Stimulated activated CD8-positive, alpha-beta memory T cell treated with anti-CD3 and anti-CD28 coated beads, Interleukin-4, amount 100 ng/mL, for 48 hours (primary cell): ENCODE results near the gene PLBD2.

Source experiments
- DNase-seq: peaks from one replicate; pipeline ENCODE4 v3.0.0-alpha.2; 2020

Gene PLBD2

DNA sequence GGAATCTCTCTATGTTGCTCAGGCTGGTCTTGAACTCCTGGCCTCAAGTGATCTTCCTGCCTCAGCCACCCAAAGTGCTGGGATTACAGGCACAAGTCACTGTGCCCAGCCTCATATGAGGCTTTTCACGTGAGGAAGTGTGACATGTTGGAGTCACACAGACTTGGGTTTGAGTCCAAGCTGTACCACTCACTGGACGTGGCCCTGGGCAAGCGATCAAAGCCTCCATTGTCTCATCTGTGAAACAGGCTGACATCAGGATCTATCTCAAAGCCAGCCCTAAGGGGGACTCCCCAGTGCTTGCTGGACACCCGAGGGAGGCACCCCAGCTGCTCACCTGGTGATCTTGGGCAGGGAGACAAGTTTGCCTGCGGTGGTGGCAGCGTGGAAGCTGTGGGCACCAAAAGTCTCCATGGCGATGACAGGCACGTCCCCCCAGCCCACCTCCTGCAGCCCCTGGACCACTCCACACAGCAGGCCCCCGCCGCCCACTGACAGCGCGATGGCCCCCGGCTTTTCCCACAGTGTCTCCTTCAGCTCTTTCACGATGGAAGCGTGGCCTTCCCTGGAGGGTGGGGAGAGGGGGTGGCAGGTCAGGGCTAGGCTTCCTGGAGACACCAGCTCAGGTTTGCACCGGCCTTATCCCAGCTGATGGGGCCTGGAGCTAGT is 38.6 kb downstream of the PLBD2 start:
- DNase-seq, result no peak

DNA sequence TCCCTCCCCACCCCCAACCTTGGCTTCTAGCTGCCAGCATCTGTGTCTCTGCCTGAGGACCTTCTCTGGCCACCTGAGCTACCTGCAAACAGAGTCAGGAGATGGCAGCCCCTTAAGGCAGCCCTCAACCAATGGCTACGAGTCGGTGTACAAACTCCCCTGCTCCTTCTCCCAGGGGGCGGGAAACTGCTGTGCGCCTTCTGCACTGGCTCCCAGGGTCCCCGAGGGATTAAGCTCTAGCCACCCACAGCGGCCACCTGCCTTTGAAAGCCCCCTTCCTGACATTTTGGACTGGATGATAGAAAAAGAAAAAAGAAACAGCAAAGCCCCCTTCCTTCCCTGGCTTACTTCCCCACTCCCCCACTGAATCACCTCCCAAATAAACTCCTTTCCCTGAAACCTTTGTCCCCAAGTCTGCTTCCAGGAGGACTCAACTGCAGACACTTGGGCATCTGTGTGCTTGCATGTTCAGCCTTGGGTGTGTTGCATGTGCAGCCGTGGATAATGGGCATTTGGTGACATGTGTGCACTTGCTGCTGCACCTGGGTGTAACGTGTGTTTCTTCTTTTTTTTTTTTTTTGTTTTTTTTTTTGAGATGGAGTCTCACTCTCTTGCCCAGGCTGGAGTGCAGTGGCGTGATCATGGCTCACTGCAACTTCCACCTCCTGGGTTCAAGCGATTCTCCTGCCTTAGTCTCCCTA is 39.3 kb downstream of the PLBD2 start:
- DNase-seq, result no peak

DNA sequence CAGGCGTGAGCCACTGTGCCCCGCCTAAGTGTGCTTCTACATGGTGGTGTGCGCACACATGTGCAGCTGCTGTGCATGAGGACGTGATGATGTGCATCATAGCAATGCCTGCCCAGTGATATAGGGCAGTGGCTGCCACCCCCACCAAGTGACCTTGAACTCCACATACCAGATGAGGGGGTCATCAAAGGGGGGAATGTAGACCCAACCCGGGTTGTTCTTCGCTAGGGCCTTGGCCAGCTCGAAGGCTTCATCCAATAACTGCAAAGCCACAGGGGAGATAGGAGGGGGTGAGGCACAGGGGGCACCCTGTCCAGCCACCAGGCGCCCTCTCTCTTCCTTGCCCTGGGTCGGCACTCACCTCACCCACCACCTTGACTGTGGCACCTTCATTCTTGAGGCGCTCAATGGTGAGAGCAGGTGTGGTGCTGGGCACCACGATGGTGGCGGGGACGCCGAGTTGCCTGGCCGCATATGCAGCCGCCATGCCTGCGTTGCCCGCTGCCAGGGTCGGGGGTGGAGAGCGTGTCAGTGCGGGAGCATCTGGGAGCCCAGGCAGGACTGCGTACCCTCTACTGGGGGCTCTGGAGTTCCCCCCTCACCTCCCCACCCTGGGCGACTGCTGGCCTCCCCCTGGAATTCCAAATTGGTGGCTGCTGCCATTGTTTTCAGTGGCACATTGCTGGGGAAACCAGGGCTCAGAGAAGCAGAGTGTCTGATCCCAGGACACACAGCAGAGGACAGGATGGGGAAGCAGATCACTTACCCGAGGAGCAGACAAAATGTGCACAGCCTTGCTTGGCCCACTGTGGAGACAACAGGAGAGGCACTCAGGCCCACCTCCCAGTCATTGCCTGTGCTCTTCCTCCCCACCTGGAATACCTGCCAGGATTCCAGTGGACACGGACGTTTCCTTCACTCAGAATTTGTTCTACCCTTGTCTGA is 40.2 kb downstream of the PLBD2 start:
- no peak for DNase-seq

DNA sequence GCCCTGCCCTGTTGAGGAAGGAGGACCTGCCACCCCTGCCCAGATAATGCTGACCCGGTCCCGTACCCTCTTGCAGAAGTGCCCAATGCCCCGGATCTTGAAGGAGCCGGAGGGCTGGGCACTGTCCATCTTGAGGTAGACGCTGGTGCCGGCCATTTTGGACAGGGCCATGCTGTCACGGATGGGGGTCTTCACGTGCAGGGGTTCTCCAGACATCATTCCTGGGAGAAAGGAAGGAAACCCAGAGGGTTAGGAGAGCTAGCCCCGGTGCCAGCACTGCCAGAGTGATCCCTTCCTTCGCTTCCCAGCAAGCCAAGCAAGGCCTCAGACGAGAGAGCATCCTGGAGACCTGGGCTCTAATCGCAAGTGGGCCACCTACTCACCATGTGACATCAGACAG is 41.1 kb downstream of the PLBD2 start:
- DNase-seq, result no peak

DNA sequence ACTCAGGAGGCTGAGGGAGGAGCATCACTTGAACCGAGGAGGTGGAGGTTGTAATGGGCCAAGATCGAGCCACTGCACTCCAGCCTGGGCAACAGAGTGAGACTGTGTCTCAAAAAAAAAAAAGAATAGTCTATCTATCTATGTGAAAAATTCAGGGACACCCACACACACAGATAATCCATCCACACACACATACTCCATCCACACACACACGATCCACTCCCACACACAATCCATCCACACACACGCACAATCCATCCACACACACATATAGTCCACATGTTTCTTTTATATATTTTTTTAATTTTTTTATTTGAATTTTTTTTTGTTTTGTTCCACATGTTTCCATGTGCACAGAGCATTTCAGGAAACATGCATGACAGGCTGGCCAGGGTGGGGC is 42.0 kb downstream of the PLBD2 start:
- no peak for DNase-seq

DNA sequence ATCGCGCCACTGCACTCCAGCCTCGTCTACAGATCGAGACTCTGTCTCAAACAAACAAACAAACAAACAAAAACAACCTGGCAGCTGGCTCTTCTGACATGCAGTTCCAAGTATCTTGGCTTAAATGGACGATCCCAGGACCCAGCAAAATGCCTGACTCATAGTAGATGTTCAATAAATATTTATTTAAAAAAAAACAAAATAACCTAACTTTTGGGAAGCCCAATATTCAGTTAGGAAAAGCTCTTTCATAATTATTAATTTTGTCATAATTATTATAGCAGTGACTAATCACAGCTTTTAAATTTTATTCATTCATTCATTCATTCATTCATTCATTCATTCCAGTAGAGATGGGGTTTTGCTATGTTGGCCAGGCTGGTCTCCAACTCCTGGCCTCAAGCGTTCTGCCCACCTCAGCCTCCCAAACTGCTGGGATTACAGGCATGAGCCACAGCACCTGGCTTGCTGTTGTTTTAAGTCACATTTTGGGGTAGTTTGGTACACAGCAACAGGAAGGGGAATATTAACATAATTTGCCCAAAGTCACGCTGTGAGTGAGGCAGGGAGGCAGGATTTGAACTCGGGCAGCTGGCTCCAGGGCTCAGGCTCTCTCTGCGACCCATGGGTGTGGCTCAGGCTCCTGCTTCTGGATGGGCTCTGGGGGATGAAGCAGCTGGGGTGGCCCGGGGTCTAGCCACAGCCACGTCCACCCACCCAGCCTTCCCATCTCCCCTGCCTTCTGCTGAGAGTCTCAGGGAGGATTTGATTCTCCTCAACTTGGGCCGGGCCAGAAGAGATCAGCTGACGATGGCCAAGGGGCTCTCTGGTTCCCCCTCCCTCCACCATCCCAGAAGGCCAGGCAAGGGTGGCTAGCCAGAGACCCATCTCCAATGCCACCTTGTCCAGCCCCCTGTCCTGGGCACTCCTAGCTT is 42.9 kb downstream of the PLBD2 start:
- no peak for DNase-seq

DNA sequence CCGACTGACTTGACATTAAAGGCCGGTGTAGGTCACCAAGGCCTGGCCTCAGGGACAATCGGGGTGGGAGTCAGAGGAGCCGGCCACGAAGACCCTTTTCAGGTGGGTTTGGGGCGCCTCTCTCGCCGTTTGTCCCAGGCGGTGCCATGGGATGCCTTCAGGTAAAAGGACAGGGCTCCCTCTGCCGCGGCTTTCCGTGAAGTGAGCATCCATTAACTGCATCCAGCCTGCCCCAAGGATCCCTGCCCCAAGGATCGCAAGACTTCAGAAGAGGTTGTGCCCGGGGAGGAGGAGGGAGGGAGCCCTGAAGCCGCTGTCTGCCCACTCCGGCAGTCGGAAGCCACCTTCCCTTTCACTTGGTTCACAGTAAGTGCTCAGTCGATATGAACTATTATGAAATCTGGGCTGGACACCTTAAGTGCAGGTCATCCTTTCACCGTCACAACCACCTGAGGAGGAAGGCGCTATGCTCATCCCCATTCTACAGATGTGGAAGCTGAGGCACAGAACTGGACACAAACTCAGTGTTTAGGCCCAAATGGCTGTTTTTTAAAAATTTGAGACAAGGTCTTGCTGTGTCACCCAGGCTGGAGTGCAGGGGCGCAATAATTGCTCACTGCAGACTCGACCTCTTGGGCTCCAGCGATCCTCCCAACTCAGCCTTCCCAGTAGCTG is 44.3 kb downstream of the PLBD2 start:
- no peak for DNase-seq

DNA sequence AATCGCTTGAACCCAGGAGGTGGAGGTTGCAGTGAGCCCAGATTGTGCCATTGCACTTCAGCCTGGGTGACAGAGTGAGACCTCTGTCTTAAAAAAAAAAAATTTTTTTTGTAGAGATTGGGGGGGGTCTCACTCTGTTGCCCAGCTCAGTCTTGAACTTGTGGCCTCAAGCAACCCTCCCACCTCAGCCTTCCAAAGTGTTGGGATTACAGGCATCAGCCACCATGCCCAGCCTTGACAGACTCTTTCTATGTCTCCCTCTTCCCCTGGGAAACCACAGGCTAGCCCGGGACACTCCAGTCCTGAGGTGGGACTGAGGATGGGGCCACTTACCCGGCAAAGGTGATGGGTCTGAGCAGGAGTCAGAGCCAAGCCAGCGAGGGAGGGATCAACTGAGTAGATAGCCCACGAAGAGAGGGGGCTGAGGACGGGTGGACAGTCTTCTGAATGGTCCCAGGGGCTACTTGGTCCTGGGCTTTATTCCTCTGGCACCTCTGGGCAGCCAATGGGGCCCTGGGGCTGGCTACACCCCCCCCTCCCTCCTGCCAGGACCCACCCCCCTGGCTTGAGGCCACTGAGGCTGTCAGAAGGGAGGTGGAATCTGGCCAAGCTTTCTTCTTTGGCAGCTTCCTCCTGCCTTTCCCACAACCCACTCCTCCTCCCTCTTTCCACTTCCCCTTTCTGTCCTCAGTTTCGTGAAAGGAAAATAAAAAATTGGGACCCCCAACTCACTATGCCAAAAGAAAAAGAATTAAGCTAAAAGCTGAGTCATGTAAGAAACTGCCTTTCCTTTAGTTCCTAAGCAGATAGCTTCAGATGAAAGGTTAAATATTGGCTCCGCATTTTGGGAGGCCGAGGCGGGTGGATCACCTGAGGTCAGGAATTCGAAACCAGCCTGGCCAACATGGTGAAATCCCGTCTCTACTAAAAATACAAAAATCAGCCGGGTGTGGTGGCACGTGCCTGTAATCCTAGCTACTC is 45.3 kb downstream of the PLBD2 start, which contains the start of gene SDS:
Gene SDS, minus strand, starts transcription at position 453 of the 981 bp plus-strand sequence. CDS start 4,179 bp downstream, outside the sequence.
- DNase-seq, result no peak

DNA sequence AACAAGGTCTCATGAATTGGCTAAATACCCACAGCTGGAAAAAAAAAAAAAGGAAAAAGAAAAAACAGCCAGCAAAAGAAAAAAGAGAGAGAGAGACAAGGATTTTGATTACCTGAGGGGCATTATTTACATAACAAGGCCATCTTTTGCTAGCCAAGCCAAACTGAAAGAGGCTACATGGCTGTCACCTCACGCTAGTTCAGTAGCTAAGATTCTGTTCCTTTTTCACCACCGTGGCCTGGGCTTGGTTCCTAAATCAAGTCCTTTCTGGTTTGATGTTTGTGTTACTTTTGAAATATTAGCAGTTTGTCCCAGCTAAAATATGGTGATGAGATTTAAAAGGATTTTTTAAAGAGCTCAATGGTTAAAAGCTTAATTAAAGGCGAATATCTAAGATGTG is 47.3 kb downstream of the PLBD2 start:
- DNase-seq, result no peak

DNA sequence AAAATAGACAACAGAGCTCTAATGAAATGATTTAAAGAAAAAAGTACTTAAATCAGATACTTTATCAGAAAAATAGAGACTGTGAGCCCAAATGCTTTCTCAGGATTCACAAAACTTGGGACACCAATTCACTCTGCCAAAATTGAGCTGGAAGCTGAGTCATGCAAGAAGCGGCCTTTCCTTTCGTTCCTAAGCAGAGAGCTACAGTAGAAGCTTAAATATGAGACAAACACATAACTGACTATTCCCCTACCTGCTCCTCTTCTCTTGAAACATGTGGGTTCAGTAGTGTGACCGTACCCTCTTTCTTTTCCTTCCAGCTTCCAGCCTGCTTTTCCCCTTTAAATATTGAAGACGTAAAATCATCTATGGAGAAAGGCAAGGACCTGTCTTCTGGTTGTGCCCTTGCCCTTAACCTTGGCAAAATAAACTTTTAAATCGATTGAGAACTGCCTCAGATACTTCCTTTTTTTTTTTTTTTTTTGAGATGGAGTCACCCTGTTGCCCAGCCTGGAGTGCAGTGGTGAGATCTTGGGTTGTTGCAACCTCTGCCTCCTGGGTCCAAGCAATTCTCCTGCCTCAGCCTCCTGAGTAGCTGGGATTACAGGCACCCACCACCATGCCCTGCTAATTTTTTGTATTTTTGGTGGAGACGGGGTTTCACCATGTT is 49.7 kb downstream of the PLBD2 start:
- DNase-seq, result no peak

DNA sequence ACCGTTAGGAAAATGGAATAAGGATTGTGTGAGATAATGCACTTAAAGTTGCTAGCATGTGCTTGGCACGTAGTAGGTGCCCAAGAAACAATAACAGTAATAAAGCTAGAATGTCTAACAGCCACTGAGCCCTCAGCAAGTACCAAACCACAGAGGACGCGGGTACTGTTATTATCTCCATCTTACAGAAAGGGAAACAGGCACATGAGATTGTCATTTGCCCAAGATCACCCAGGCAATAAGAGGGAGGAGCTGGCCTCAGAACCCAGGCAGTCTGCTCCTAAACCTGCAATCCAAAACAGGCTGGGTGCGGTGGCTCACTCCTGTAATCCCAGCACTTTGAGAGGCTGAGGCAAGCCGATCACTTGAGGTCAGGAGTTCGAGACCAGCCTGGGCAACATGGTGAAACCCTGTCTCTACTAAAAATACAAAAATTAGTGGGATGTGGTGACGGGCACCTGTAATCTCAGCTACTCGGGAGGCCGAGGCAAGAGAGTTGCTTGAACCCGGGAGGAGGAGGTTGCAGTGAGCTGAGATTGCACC is 50.4 kb downstream of the PLBD2 start:
- DNase-seq, result no peak

DNA sequence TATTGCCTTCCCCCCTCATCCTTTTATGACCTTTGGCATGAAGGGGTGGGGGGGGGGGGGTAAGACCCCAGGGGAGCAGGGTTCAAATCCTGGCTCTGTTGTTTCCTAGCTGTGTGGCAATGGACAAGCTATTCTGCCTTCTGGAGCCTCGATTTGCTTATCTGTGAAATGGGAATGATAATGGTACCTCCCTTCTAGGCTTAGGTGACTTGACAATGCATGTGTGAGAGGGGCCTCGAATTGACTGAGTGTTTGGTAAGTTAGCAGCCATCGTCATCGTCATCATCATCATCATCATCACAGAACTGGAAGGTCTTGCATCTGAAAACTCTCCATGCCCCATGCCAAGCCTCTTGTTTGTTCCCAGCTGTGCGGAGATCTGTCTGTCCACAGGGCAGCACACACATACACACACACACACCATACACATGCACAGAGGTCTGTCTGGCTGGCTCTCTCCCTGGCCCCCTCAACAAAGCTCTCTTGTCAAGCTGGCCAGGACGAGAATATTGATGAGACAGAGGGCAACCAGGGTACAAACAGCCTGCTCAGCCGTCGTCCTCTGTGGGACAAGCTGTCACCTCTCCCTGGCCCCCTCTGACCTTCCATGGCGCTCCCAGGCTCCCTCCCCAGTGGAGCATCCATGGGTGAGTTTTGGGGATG is 51.2 kb downstream of the PLBD2 start:
- DNase-seq, result no peak

DNA sequence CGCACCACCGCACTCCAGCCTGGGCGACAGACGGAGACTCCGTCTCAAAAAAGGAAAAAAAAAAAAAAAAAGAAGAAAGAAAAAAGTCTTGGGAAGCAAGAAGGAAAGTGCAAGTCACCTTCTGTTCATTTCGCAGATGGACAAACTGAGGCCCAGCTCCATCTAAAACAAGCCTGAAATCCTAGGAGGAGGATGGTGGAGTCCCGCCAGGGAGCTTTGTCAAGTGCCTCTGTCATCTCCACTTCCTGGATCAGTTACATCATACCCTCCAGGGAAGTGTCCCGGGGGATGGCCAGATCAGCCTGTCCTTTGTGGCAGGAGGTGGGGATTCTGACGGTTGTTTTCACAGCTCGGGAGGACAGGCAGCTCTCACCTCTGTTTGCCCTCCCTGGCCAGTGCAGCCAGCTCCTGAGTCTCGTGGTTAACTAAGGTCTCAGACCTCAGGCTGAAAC is 55.1 kb downstream of the PLBD2 start:
- no peak for DNase-seq

DNA sequence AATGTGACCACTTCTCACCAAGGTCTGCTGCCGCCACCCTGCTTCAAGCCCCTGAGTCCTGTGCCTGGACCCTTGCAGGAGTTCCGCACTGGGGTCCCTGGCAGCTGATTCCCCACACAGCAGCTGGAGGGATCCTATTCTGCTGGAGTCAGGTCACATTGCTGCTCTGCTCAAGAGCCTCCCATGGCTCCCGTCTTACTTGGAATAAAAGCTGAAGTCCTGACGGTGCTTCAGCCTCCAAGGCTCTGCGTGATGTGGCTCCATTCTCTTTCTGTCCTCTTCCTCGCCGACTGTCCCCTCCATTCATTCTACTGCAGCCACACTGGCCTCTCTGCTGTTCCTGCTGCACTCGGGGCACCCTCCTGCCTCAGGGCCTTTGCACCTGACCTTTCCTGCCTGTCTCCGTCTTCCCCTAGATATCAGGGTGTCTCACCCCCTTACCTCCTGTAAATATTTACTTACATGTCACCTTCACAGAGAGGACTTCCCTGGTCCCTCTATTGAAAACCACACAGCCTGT is 56.2 kb downstream of the PLBD2 start:
- DNase-seq, result no peak

DNA sequence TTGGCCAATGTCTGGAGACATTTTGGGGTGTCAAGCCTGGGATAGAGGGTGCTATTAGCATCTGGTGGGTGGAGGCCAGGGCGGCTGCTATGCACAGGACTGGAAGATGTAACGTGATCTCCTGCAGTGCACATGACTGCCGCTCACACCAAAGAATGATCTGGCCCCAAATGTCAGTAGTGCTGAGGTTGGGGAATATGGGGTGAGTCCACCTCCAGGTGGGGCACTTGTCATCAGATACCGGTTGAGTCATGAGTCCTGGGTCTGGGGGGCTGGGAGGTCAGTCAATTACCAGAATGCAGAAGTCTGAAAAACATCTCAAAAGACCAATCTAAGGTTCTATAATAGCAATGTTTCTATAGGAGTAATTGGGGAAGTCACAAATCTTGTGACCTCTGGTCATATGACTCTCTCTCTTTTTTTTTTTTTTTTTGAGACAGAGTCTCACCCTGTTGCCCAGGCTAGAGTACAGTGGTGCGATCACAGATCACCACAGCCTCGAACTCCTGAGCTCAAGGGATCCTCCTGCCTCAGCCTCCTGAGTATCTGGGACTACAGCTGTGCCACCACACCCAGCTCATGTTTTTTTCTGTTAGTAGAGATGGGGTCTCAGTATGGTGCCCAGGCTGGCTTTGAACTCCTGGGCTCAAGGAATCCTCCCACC is 57.8 kb downstream of the PLBD2 start:
- no peak for DNase-seq

DNA sequence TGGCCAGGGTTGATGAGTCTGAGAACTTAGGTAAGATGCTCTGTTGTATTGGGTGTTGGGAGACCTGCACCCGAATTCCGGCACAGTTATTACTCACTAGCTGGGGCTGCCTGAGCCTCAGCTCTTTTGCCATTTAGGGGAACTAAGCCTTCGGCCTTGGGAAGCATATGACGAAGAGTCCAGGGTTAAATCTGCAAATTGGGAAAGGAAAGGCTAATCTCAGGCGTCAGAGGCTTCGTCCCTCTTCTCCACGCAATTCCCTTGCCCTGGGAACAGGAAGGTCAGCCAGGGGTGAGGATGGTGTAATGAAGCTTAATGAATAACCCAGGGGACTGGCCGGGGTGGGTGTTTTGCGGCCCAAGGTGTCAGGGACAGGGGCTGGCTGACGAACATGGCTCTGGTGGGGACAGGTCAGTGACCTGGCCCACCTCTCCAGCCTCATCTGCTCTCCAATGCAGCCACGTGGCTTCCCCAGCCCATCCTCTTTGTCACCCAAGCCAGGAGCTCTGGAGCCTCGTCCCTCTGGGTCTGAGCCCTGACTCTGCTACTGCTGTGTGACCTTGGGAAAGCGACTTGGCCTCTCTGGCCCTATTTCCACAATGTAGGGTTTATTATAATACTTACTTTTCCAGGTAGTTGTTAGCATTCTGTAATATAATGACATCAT is 60.0 kb downstream of the PLBD2 start:
- DNase-seq, result no peak

DNA sequence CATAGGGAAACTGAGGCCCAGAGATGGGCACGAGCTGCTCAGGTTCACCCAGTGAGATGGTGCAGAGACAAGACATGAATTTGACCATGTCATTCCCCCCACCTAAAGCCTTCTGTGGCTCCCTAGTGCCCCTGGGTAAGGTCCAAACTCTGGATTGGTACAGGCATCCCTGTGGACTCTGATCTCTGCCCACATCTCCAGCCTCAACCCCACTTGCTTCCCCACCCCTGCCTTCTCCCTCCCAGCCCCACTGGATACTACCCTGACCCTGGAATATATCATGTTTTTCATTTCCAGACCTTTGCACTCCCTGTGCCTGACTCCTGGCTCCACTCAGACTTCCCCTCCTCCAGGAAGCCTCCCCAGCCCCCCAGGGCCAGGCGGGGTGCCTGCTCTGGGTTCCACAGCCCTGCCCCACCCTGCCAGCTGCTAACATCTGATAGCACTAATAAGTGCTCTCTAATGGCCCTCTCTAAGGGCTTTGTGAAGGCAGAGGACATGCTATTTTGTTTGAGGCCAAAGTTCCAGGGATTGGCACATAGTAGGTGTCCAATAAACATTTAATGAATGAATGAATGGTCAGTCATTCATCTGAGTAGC is 62.7 kb downstream of the PLBD2 start:
- no peak for DNase-seq
